ENCODE results near the gene MMP3.

Gene MMP3

DNA sequence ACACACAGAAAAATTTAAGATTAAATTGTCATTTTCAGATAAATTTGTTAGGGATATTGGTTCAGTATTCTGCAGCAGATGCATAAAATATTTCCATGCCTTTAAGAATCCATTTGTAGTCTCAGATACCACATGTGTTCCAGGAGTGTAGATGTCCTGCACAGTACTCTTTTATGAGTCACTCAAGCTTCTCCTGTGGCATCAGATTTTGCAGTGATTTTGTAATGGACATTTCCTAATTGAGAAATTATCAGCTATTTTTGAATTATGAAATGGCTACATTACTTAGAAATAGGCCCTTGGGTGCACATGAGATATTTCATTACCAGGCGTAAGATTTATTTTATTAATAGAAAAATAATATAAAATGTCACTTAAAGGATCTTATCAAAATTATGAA, 18.9 kb downstream of the MMP3 start:
- DNase-seq (ENCODE audit: low read depth), result peak; percentile 50
- TF ChIP-seq, protein P1, sequence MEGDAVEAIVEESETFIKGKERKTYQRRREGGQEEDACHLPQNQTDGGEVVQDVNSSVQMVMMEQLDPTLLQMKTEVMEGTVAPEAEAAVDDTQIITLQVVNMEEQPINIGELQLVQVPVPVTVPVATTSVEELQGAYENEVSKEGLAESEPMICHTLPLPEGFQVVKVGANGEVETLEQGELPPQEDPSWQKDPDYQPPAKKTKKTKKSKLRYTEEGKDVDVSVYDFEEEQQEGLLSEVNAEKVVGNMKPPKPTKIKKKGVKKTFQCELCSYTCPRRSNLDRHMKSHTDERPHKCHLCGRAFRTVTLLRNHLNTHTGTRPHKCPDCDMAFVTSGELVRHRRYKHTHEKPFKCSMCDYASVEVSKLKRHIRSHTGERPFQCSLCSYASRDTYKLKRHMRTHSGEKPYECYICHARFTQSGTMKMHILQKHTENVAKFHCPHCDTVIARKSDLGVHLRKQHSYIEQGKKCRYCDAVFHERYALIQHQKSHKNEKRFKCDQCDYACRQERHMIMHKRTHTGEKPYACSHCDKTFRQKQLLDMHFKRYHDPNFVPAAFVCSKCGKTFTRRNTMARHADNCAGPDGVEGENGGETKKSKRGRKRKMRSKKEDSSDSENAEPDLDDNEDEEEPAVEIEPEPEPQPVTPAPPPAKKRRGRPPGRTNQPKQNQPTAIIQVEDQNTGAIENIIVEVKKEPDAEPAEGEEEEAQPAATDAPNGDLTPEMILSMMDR (IDR thresholded peaks at IDR 0.05; ENCODE audit: insufficient read depth, low read depth, low read length, missing control alignments), result no peak
- no peak overlapping the region for H3K4me3 ChIP-seq (ENCODE audit: low read length)

DNA sequence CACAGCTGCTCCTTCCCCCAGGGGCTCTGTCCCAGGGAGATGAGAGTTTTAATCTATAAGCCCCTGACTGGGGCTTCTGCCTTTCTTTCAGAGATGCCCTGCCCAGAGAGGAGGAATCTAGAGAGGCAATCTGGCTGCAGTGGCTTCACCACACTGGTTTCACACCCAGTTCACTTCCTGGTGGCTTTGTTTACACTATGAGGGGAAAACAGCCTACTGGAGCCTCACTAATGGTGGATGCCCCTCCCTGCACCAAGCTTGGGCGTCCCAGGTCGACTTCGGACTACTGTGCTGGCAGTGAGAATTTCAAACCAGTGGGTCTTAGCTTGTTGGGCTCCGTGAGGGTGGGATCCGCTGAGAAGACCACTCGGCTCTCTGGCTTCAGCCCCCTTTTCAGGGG, 23.9 kb downstream of the MMP3 start:
- H3K4me3 ChIP-seq (ENCODE audit: low read length), result no peak overlapping the region
- no peak for DNase-seq (ENCODE audit: low read depth)
- TF ChIP-seq, protein P1 (IDR thresholded peaks at IDR 0.05; ENCODE audit: insufficient read depth, low read depth, low read length, missing control alignments), result no peak

DNA sequence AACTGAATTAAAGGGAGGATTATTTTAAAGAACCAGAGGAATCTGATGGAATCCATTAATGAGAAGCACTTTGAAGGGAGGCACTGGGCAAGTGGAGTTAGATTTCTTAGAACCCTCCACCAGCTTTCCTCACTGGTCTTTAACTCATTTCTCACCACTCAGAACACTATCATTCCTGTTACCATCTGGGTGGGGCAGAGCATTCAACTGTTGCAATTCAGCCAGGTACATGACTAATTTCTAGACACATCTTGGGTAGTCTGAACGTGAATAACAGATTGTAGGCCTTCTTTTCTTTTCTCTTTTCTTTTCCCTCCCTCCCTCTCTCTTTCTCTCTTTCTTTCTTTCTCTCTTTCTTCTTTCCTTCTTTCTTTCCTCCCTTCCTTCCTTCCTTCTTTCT, 29.9 kb downstream of the MMP3 start:
- DNase-seq (ENCODE audit: low read depth), result peak; percentile 79
- no peak overlapping the region for H3K4me3 ChIP-seq (ENCODE audit: low read length)
- TF ChIP-seq, protein P1 (IDR thresholded peaks at IDR 0.05; ENCODE audit: insufficient read depth, low read depth, low read length, missing control alignments), result no peak

DNA sequence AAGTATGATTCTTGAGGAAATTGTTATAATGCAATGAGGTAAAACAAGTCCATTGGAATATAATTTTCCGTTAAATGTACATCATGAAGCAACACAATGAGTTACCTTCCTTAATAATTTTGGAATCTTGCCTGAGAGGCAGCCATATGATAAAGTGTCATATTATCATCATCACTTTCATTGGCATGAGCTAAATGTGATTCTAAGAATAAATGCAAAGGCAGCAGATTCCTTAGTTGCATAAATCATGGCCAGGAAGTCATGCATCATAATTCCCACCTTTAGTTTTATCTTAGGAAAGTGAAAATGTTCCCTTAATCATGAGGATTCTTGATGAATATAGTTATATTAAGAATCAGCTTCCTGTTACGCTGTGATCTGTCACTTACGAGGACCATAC, 31.2 kb downstream of the MMP3 start:
- TF ChIP-seq, protein P1 (IDR thresholded peaks at IDR 0.05; ENCODE audit: insufficient read depth, low read depth, low read length, missing control alignments), result no peak
- H3K4me3 ChIP-seq (ENCODE audit: low read length), result no peak overlapping the region
- peak; percentile 41 for DNase-seq (ENCODE audit: low read depth)

DNA sequence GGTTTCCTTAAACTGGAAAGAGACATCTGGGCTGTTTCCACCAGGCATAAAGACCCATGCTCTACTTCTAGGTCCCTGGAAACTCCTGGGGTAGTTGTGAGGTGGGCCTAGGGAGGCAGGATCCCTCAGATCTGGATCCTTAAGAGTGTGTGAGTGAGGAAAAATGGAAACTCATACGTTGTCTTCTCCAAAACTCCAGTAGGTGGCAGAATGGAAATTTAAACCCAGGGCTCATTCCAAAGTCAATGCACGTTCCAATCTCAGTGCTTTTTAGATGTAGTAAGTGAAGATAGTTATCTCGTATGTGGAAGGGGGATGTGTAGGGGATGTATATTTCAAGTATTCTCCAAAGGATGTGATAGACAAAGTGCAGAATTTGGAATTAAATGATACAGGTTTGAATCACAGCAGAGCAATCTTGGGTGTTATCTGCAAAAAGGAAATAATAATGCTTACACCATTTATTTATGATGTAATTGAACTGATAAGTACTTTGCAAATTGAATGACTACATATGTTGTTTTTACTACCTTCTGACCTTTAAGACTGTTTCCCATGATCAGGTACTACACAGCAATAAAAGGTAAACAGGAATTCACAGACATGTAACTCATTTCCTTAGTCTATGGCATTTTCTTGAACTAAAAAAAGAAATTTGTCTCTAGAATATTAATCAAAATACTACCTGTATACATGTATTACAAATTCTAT, 32.3 kb downstream of the MMP3 start:
- H3K4me3 ChIP-seq (ENCODE audit: low read length), result no peak overlapping the region
- peak; percentile 58 for DNase-seq (ENCODE audit: low read depth)
- TF ChIP-seq, protein P1 (IDR thresholded peaks at IDR 0.05; ENCODE audit: insufficient read depth, low read depth, low read length, missing control alignments), result peak; percentile 72

DNA sequence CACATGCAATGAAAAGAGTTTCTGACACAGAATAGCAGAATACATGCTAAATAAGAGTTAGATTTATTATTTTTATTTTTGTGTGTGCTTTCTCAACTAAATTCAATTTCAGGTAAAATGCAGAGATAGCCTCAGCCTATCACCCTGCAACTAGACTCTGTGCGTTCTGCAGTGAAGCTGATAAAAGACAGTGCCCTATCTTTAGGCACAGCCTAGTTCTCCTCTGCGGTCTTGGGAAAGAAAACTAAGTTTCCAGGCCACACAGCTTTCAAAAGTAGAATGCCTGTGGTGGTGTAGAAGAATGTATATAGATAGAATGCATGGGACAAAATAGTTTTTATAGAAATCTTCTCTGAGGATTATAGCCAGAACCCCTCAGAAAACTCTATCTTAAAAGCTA, 33.4 kb downstream of the MMP3 start:
- TF ChIP-seq, protein P1 (IDR thresholded peaks at IDR 0.05; ENCODE audit: insufficient read depth, low read depth, low read length, missing control alignments), result no peak
- H3K4me3 ChIP-seq (ENCODE audit: low read length), result no peak overlapping the region
- DNase-seq (ENCODE audit: low read depth), result no peak

DNA sequence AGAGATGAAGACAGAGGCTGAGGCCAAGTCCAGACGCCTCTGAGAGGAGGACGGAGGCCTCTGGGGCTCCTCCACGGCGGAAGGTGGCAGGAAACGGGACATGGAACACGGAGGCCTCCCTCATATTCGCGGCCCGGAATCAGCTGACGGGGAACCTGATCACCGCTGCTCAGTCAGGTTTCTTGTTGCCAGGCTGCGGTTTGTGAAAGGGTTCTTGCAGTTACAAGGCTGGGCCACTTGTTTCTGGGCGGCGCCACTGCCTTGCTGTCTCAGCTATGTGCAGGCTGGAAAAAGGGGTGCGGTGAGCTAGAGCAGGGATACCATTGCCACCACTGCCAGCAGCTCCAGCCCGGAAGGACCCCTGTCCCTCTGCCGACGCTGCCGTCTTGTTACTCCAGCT, 35.5 kb downstream of the MMP3 start:
- DNase-seq (ENCODE audit: low read depth), result peak; percentile 50
- TF ChIP-seq, protein P1 (IDR thresholded peaks at IDR 0.05; ENCODE audit: insufficient read depth, low read depth, low read length, missing control alignments), result peak; percentile 47
- H3K4me3 ChIP-seq (ENCODE audit: low read length), result no peak overlapping the region

Data from epithelial cell of esophagus (primary cell).